Measurements from ENCODE around the gene NPAS3. TPM values are rescaled to one million over a fixed set of nuclear protein-coding genes. Genes with fewer than 3 reads are reported as not detected.

Gene NPAS3
- total RNA-seq, 6 experiments from 2014 or later: 0.11 to 0.83 (median 0.21) TPM; not detected in 2

DNA sequence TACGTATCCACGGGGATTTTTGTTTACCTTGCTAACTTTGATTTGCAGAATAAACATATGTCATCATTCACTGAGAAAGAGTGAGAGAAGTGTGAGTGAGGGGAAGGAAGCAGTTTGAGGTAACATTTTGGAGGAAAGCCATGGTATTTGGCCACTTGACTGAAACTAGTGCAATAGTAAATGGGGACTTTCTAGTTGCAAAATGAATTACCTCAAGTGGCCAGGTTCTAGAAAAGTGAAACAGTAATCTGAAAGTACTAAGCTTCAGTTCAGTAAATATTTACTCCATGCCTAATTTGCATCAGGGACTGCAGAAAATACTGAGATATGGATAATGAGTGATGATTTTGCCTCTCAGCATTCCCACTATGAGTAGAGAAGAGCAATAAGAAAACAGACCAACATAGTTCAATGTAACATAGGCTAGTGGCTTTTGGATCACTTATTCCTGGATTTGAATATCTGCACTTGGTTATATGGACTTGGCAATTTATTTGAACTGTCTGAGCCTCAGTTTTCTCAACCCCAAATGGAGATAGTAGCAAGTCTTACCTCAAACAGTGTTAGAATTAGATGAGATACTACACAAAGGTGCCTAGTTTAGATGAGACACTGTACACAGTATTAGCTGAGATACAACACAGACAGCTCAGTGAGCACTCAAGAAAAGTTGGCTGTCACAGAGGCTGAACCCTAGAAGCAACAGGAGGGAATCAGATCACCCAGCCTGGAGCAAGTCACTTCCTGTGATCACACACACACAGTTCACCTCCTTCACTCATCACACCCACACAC is 439.1 kb downstream of the NPAS3 start:
- Histone ChIP-seq H3K9me3 (no peaks in the 10 kb centered on the region), H3K36me3 (no peaks in the 10 kb centered on the region), H3K27me3 (no peaks in the 10 kb centered on the region), H3K4me1 (no peaks in the 10 kb centered on the region), H3K27ac (no peak overlapping the region), H3K4me3 (no peak overlapping the region)
- no peak for DNase-seq
- intact Hi-C loops (cut with DNase I): no loop called here
- 13% methylated on average over 2 of the region's 2 CpGs for WGBS (ENCODE audit: insufficient coverage, low coverage, low lambda C conversion rate, missing lambda C conversion rate)
- ATAC-seq: no peak
- TF ChIP-seq POLR2A (IDR thresholded peaks at IDR 0.05): no peak
- TF ChIP-seq, protein P1, sequence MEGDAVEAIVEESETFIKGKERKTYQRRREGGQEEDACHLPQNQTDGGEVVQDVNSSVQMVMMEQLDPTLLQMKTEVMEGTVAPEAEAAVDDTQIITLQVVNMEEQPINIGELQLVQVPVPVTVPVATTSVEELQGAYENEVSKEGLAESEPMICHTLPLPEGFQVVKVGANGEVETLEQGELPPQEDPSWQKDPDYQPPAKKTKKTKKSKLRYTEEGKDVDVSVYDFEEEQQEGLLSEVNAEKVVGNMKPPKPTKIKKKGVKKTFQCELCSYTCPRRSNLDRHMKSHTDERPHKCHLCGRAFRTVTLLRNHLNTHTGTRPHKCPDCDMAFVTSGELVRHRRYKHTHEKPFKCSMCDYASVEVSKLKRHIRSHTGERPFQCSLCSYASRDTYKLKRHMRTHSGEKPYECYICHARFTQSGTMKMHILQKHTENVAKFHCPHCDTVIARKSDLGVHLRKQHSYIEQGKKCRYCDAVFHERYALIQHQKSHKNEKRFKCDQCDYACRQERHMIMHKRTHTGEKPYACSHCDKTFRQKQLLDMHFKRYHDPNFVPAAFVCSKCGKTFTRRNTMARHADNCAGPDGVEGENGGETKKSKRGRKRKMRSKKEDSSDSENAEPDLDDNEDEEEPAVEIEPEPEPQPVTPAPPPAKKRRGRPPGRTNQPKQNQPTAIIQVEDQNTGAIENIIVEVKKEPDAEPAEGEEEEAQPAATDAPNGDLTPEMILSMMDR (IDR thresholded peaks at IDR 0.05): no peak

DNA sequence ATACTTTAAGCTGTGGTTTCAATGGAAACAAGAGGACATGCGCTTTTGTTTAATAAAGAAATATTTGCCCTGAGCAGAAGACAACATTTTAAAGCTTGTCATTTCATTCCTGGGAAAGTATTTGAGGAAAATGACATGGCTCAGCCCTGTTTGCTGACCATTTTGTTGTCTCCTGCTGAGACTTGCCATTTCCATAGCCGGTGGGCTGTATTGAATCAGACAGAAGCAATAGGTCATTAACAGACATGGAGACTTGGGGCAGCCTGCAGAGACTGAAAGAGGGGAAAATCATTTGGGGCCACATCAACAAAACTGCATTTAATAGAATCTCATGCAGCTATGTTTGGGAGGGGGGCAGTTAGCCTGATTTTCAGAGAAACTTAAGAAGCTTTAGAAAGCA is 443.0 kb downstream of the NPAS3 start:
- WGBS (ENCODE audit: insufficient coverage, low coverage, low lambda C conversion rate, missing lambda C conversion rate): 35% methylated on average over 2 of the region's 2 CpGs
- no peak for TF ChIP-seq POLR2A (IDR thresholded peaks at IDR 0.05)
- TF ChIP-seq, protein P1 (IDR thresholded peaks at IDR 0.05): no peak

DNA sequence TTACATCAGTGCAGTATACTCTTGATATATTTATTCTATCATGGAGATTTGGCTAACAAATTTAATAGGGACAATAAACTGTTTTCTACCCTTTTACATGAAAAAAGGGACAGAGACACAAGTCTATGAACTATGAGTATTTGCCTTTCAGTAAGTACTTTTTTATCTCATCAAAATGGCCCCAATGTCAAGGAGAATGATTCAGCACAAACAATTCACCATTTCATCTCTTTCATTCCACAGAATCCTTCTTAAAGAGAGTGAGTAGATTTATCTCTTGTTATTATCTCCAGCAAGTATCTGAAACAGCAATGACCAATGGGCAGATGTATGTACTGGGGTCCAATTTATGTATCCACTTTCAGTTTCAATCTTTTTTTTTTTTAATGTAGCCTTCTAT is 447.5 kb downstream of the NPAS3 start:
- no peaks in the 10 kb centered on the region for H3K4me1 ChIP-seq
- no peak overlapping the region for H3K4me3 ChIP-seq
- intact Hi-C loops (cut with DNase I): no loop called here
- no peak overlapping the region for H3K27ac ChIP-seq
- no peaks in the 10 kb centered on the region for H3K27me3 ChIP-seq
- no peaks in the 10 kb centered on the region for H3K9me3 ChIP-seq
- DNase-seq: no peak
- TF ChIP-seq POLR2A (IDR thresholded peaks at IDR 0.05): no peak
- TF ChIP-seq, protein P1 (IDR thresholded peaks at IDR 0.05): no peak
- no peak for ATAC-seq
- no peaks in the 10 kb centered on the region for H3K36me3 ChIP-seq

More for the DNA sequence above, 443.0 kb downstream of the NPAS3 start:
- Histone ChIP-seq H3K4me3 (no peak overlapping the region), H3K27ac (no peak overlapping the region), H3K36me3 (no peaks in the 10 kb centered on the region), H3K9me3 (no peaks in the 10 kb centered on the region), H3K4me1 (no peaks in the 10 kb centered on the region), H3K27me3 (no peaks in the 10 kb centered on the region)
- no peak for ATAC-seq
- intact Hi-C loops (cut with DNase I): no loop called here
- DNase-seq: no peak

DNA sequence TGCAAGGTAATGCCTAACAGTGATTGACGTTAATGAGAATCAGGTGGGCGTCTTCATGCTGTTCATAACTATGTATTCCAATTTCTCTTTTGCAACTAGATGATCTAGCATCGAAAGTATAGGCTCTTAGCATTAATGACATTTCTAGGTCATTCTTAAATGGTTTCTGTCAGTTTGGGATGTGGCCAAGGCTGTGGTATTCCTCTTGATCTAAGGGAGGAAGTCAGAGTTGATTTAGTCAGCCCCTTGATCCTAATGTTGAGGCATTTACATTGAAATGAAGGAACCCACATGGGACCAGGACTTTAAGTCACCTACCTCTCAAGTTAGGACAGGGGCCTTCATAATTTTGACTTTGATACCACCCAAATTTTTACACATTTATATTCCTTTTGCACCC is 448.1 kb downstream of the NPAS3 start:
- ATAC-seq: no peak
- H3K27me3 ChIP-seq: no peaks in the 10 kb centered on the region
- no peaks in the 10 kb centered on the region for H3K9me3 ChIP-seq
- no peak for DNase-seq
- intact Hi-C loops (cut with DNase I): no loop called here
- TF ChIP-seq POLR2A (IDR thresholded peaks at IDR 0.05): no peak
- TF ChIP-seq, protein P1 (IDR thresholded peaks at IDR 0.05): no peak
- no peaks in the 10 kb centered on the region for H3K4me1 ChIP-seq
- no peak overlapping the region for H3K27ac ChIP-seq
- no peak overlapping the region for H3K4me3 ChIP-seq
- no peaks in the 10 kb centered on the region for H3K36me3 ChIP-seq
- 49% methylated on average over 3 of the region's 3 CpGs for WGBS (ENCODE audit: insufficient coverage, low coverage, low lambda C conversion rate, missing lambda C conversion rate)
